Skeletal muscle cell (primary cell): ENCODE measurements around the gene BFSP1.

ENCODE experiments used
- DNase-seq: peaks from one replicate; pipeline ENCODE4 v3.0.0-alpha.2; 2010; ENCODE audit warnings: low read depth
- H3K4me3 ChIP-seq: 2 replicates; pipeline ENCODE4 v1.5.1; 2011; ENCODE audit warnings: low read depth, mild to moderate bottlenecking, control low read depth, low read length, moderate library complexity

The BFSP1 gene

DNA sequence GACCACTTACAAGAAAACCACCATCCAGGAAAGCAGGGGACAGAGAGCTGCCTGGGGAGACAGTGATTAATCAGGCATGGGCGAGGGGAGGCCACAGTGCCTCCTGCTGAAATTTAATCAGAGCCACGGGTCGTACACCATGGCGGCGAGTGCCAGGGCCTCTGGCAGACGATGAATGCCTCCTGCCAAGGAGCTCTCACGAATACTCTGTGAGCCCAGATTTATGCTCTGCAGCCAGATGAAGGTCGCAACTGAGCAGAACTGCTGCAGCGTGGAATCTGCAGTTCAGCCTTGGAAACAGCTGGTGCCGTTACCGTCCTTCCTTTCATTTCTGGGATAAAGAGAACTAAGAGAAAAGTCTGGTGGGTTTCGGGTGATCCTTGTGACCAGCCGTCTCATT lies 85.6 kb downstream of the BFSP1 start:
- no peak for DNase-seq
- no peak overlapping the region for H3K4me3 ChIP-seq

- no peak for DNase-seq
- no peak overlapping the region for H3K4me3 ChIP-seq
Observed at GRCh38 chr20:17444091-17444490, 87.1 kb downstream of the BFSP1 start.
